Panc1 (cell line): ENCODE results near the gene TRIOBP. TPM values are rescaled to one million over a fixed set of nuclear protein-coding genes. Genes with fewer than 3 reads are reported as not detected.

Experiments
- ATAC-seq: fragments of 200-7000 bp; cut with Tn5 transposase; 2 replicates; pipeline ENCODE4 v1.9.1; 2020; ENCODE audit warnings: mild to moderate bottlenecking, moderate library complexity
- BruUV-seq: library from RNA; stranded (reverse); fragments of 400-500 nt; replicated peaks from 2 replicates; lab custom pipeline; 2021; lab: Mats Ljungman, UMichigan
- CTCF ChIA-PET: fragments of 300-600 bp; sonication (Branson Sonifier 250); formaldehyde crosslinking; loops from one replicate; lab custom pipeline; 2022; ENCODE audit warnings: antibody characterized with exemption; lab: Charles Lee
- POLR2A ChIA-PET: fragments of 300-600 bp; sonication (Branson Sonifier 250); formaldehyde crosslinking; loops from one replicate; lab custom pipeline; 2022; ENCODE audit warnings: antibody characterized with exemption; lab: Charles Lee
- DNase-seq: peaks from one replicate; pipeline ENCODE4 v3.0.0-alpha.2; 2010; ENCODE audit warnings: low read depth, low spot score
- H3K27ac ChIP-seq: 2 replicates; pipeline ENCODE4 v1.5.1; 2011; ENCODE audit warnings: mild to moderate bottlenecking, low read length, inconsistent platforms
- H3K27me3 ChIP-seq: fragments of 200-500 bp; sonication (Bioruptor generic); 2 replicates; pipeline ENCODE4 v1.6.0; 2014; ENCODE audit warnings: low read length, inconsistent platforms; ENCODE audit not compliant: control insufficient read depth, insufficient read depth
- H3K36me3 ChIP-seq: fragments of 200-500 bp; sonication (Bioruptor generic); 2 replicates; pipeline ENCODE4 v1.5.1; 2014; ENCODE audit warnings: inconsistent platforms, mild to moderate bottlenecking, low read length, moderate library complexity; ENCODE audit not compliant: control insufficient read depth, insufficient read depth
- H3K4me1 ChIP-seq: 2 replicates; pipeline ENCODE4 v1.5.1; 2011; ENCODE audit warnings: inconsistent platforms, mild to moderate bottlenecking, low read length, moderate library complexity; ENCODE audit not compliant: control insufficient read depth, insufficient read depth
- H3K4me3 ChIP-seq, 2 experiments: 2 replicates each; pipeline ENCODE4 v1.5.1; 2011 to 2012; ENCODE audit warnings: low read depth in 2 of 2, low read length in 2 of 2, mild to moderate bottlenecking in 2 of 2, inconsistent platforms in 1 of 2, moderate library complexity in 1 of 2
- H3K9me3 ChIP-seq: fragments of 200-500 bp; sonication (Bioruptor generic); 2 replicates; pipeline ENCODE4 v1.5.1; 2014; ENCODE audit warnings: low read depth, mild to moderate bottlenecking, inconsistent platforms, low read length, moderate library complexity; ENCODE audit not compliant: control insufficient read depth, insufficient read depth
- CTCF ChIP-seq: fragments of 450-650 bp; IDR thresholded peaks from 2 replicates; pipeline ENCODE4 v1.5.1; 2017; ENCODE audit warnings: mild to moderate bottlenecking
- POLR2AphosphoS5 ChIP-seq: IDR thresholded peaks from 2 replicates; pipeline ENCODE4 v1.6.1; 2012; ENCODE audit warnings: mild to moderate bottlenecking, low read depth, low read length, moderate library complexity
- REST ChIP-seq, 2 experiments: IDR thresholded peaks; 2 replicates each; pipeline ENCODE4 v1.6.1; 2011 to 2012; ENCODE audit warnings: low read depth in 2 of 2, control low read depth in 1 of 2, low read length in 1 of 2, mild to moderate bottlenecking in 1 of 2, moderate library complexity in 1 of 2; ENCODE audit not compliant: insufficient read depth in 1 of 2
- SIN3A ChIP-seq: IDR thresholded peaks from 2 replicates; pipeline ENCODE4 v1.6.1; 2012; ENCODE audit warnings: low read depth, mild to moderate bottlenecking, low read length, moderate library complexity, borderline replicate concordance; ENCODE audit not compliant: insufficient read depth
- TCF7L2 ChIP-seq: IDR thresholded peaks from 2 replicates; pipeline ENCODE4 v1.6.1; 2011; ENCODE audit warnings: mild to moderate bottlenecking, low read depth, low read length, inconsistent platforms
- in situ Hi-C: cut with HindIII; loops from 2 replicates; pipeline ENCODE4 v1.10.0; 2016; ENCODE audit warnings: low sequenced_read_pairs, low pct_unique_long_range_greater_than_20kb
- intact Hi-C: fragments of 100-400 bp; cut with micrococcal nuclease; formaldehyde crosslinking; loops from one replicate; pipeline ENCODE4 v1.10.0; 2022; ENCODE audit not compliant: unreplicated experiment
- total RNA-seq: library from RNA; stranded (reverse); gene quantifications from one replicate; pipeline ENCODE4 v1.2.1, GENCODE V29; 2021; ENCODE audit not compliant: unreplicated experiment

The TRIOBP gene
- total RNA-seq, 1 experiment from 2014 or later = 50.5 TPM

- ATAC-seq (peak; percentile 24), DNase-seq (no peak)
- H3K36me3 ChIP-seq = no peaks in the 10 kb centered on the region
- peak overlapping the region; percentile 70 to 84 for H3K4me3 ChIP-seq
- no peaks in the 10 kb centered on the region for H3K9me3 ChIP-seq
- ChIA-PET POLR2A (interaction anchor here (0.6 to 1.5 kb wide), 3 partner anchors 15 to 125 kb away, joined by 4 to 12 read pairs (median 7); no protein-coding TSS in a partner anchor), CTCF (interaction anchor here (1.6 kb wide), 1 partner anchor 33 kb away, joined by 8 read pairs; no protein-coding TSS in a partner anchor)
- TF ChIP-seq POLR2AphosphoS5 (no peak; the same call in none of the 2 replicates), SIN3A (0 out of 2 replicates have a peak, but pooled peaks have one; percentile 25)
- no peaks in the 10 kb centered on the region for H3K27me3 ChIP-seq
- H3K4me1 ChIP-seq = peaks cover 28% of the 10 kb centered on the region
- BruUV-seq = TSS peak; percentile 85
- intact Hi-C loops (no loop called here), in situ Hi-C loops (no loop called here)
- H3K27ac ChIP-seq = peak overlapping the region; percentile 85
Observed at GRCh38 chr22:37675930-37676735, 20.7 kb upstream of the TRIOBP start.

GRCh38 chr22:37676736-37677492 is 19.9 kb upstream of the TRIOBP start:
- ChIA-PET CTCF (no interaction called here), POLR2A (no interaction called here)
- peak overlapping the region; percentile 70 to 84 for H3K4me3 ChIP-seq
- peak; percentile 58 for TF ChIP-seq POLR2AphosphoS5
- no peak for TF ChIP-seq REST (IDR thresholded peaks at IDR 0.05; ENCODE audit: insufficient read depth in 1 of 2, low read depth in 2 of 2, low read length in 1 of 2)
- TF ChIP-seq SIN3A = peak; percentile 12; the same call in 1 of the 2 replicates
- DNase-seq = peak; percentile 61
- BruUV-seq = TSS peak; percentile 91
- peaks cover 32% of the 10 kb centered on the region for H3K4me1 ChIP-seq
- H3K27ac ChIP-seq = peak overlapping the region; percentile 78
- in situ Hi-C loops (no loop called here), intact Hi-C loops (no loop called here)
- peak; percentile 46 for ATAC-seq
- no peaks in the 10 kb centered on the region for H3K36me3 ChIP-seq
- no peaks in the 10 kb centered on the region for H3K27me3 ChIP-seq
- H3K9me3 ChIP-seq = no peaks in the 10 kb centered on the region

- Histone ChIP-seq H3K27me3 (no peaks in the 10 kb centered on the region), H3K36me3 (no peaks in the 10 kb centered on the region), H3K4me3 (peak overlapping the region; percentile 70 to 84), H3K4me1 (peaks cover 32% of the 10 kb centered on the region), H3K9me3 (no peaks in the 10 kb centered on the region), H3K27ac (peak overlapping the region; percentile 77; the same call in 1 of the 2 replicates)
- CTCF ChIA-PET = no interaction called here
- BruUV-seq = no TSS peak
- DNase-seq (no peak), ATAC-seq (no peak)
- in situ Hi-C loops = no loop called here
- POLR2A ChIA-PET = no interaction called here
- intact Hi-C loops = no loop called here
- TF ChIP-seq REST (IDR thresholded peaks at IDR 0.05; ENCODE audit: insufficient read depth in 1 of 2, low read depth in 2 of 2, low read length in 1 of 2) (no peak), SIN3A (no peak), TCF7L2 (no peak), POLR2AphosphoS5 (no peak), CTCF (no peak)
Observed at GRCh38 chr22:37677493-37677974, 19.3 kb upstream of the TRIOBP start.
